ENCODE data around the gene HBG2. TPM values are rescaled to one million over a fixed set of nuclear protein-coding genes. Genes with fewer than 3 reads are reported as not detected.

The HBG2 gene
- total and polyA plus RNA-seq, 2 donors from 2014 or later: not detected

- FAIRE-seq: no peak
Observed at GRCh38 chr11:5266609-5267008, 12.0 kb upstream of the HBG2 start.

GRCh38 chr11:5265832-5266231 lies 11.3 kb upstream of the HBG2 start:
- Histone ChIP-seq H3K4me3 (ENCODE audit: low read length in 3 of 3) (no peak overlapping the region), H3K9ac (ENCODE audit: low read length in 3 of 3) (no peak overlapping the region), H3K9me3 (ENCODE audit: control insufficient read depth in 2 of 3, insufficient read depth in 1 of 3, low read length in 3 of 3) (no peaks in the 10 kb centered on the region), H3K4me1 (ENCODE audit: control insufficient read depth in 2 of 3, insufficient read depth in 2 of 3, low read depth in 1 of 3, low read length in 3 of 3) (no peaks in the 10 kb centered on the region), H3K27ac (ENCODE audit: low read depth in 2 of 2, low read length in 2 of 2) (no peak overlapping the region), H3K36me3 (ENCODE audit: control insufficient read depth in 2 of 3, insufficient read depth in 3 of 3, low read length in 3 of 3) (no peaks in the 10 kb centered on the region), H3K27me3 (ENCODE audit: control insufficient read depth, insufficient read depth, low read length) (no peaks in the 10 kb centered on the region)
- DNase-seq (no peak), FAIRE-seq (no peak)
- TF ChIP-seq CTCF (IDR thresholded peaks at IDR 0.05; ENCODE audit: borderline replicate concordance, extremely low read depth, insufficient read depth): no peak
- intact Hi-C loops (cut with DNase I): no loop called here

More at GRCh38 chr11:5266609-5267008, 12.0 kb upstream of the HBG2 start:
- intact Hi-C loops (cut with DNase I): no loop called here
- no peaks in the 10 kb centered on the region for H3K4me1 ChIP-seq (ENCODE audit: control insufficient read depth in 2 of 3, insufficient read depth in 2 of 3, low read depth in 1 of 3, low read length in 3 of 3)
- no peak overlapping the region for H3K27ac ChIP-seq (ENCODE audit: low read depth in 2 of 2, low read length in 2 of 2)
- no peaks in the 10 kb centered on the region for H3K36me3 ChIP-seq (ENCODE audit: control insufficient read depth in 2 of 3, insufficient read depth in 3 of 3, low read length in 3 of 3)
- TF ChIP-seq CTCF (IDR thresholded peaks at IDR 0.05; ENCODE audit: borderline replicate concordance, extremely low read depth, insufficient read depth): no peak
- H3K27me3 ChIP-seq (ENCODE audit: control insufficient read depth, insufficient read depth, low read length): no peaks in the 10 kb centered on the region
- H3K4me3 ChIP-seq (ENCODE audit: low read length in 3 of 3): no peak overlapping the region
- H3K9me3 ChIP-seq (ENCODE audit: control insufficient read depth in 2 of 3, insufficient read depth in 1 of 3, low read length in 3 of 3): no peaks in the 10 kb centered on the region
- no peak for DNase-seq
- H3K9ac ChIP-seq (ENCODE audit: low read length in 3 of 3): no peak overlapping the region

- Histone ChIP-seq H3K27ac (ENCODE audit: low read depth in 2 of 2, low read length in 2 of 2) (no peak overlapping the region), H3K9ac (ENCODE audit: low read length in 3 of 3) (no peak overlapping the region), H3K36me3 (ENCODE audit: control insufficient read depth in 2 of 3, insufficient read depth in 3 of 3, low read length in 3 of 3) (no peaks in the 10 kb centered on the region), H3K27me3 (ENCODE audit: control insufficient read depth, insufficient read depth, low read length) (no peaks in the 10 kb centered on the region), H3K4me1 (ENCODE audit: control insufficient read depth in 2 of 3, insufficient read depth in 2 of 3, low read depth in 1 of 3, low read length in 3 of 3) (no peaks in the 10 kb centered on the region), H3K4me3 (ENCODE audit: low read length in 3 of 3) (no peak overlapping the region), H3K9me3 (ENCODE audit: control insufficient read depth in 2 of 3, insufficient read depth in 1 of 3, low read length in 3 of 3) (no peaks in the 10 kb centered on the region)
- no peak for TF ChIP-seq CTCF (IDR thresholded peaks at IDR 0.05; ENCODE audit: borderline replicate concordance, extremely low read depth, insufficient read depth)
- peak in 1 of 5 donors; percentile 31 for DNase-seq
- no peak for FAIRE-seq
- intact Hi-C loops (cut with DNase I): no loop called here
Observed at GRCh38 chr11:5258543-5259262, 4.1 kb upstream of the HBG2 start.
